Measurements from ENCODE around the gene OR1A1. TPM values are rescaled to one million over a fixed set of nuclear protein-coding genes. Genes with fewer than 3 reads are reported as not detected.
"Not testable (repeated sequence)": the region's sequence is repeated elsewhere in the genome, so short reads cannot be mapped to it uniquely, and the experiment has no call there.

OR1A1 gene
- total RNA-seq, 1 experiment from 2014 or later, result not detected

- DNase-seq, result no peak
- Mint-ChIP-seq H3K27ac (no peak overlapping the region), H3K9me3 (peaks cover 68 to 88% of the 10 kb centered on the region in 2 experiments), H3K36me3 (ENCODE audit: insufficient read depth in 1 of 3, low read depth in 3 of 3) (peaks cover 0 to 8% (median 5%) of the 10 kb centered on the region in 3 experiments; a peak in 6 of 7 replicates), H3K27me3 (ENCODE audit: low read depth) (0 out of 2 replicates have a peak, but pooled peaks cover 2% of the 10 kb centered on the region), H3K4me3 (no peak overlapping the region), H3K4me1 (no peaks in the 10 kb centered on the region)
- Histone ChIP-seq H2AK5ac (ENCODE audit: insufficient read length, low read length) (no peak overlapping the region), H3K4ac (ENCODE audit: low read depth, low read length) (no peak overlapping the region), H3K4me1 (ENCODE audit: insufficient read depth, low read length) (no peaks in the 10 kb centered on the region), H2BK120ac (ENCODE audit: low read depth, low read length, poor library complexity, severe bottlenecking) (no peak overlapping the region), H2AFZ (ENCODE audit: low read length) (no peak overlapping the region), H3K27ac (ENCODE audit: insufficient read length, low read depth, low read length) (no peak overlapping the region), H3K9ac (ENCODE audit: extremely low read depth, insufficient read length, low read length) (no peak overlapping the region), H2BK5ac (ENCODE audit: insufficient read length, low read length) (no peak overlapping the region), H4K91ac (ENCODE audit: insufficient read length, low read depth, low read length) (no peak overlapping the region), H3K56ac (ENCODE audit: insufficient read length, low read depth, low read length) (no peak overlapping the region), H2BK12ac (ENCODE audit: insufficient read length, low read depth, low read length) (no peak overlapping the region), H3K14ac (ENCODE audit: insufficient read depth, low read length) (no peak overlapping the region), H3K4me2 (ENCODE audit: insufficient read depth, insufficient read length, low read length) (no peak overlapping the region), H4K5ac (ENCODE audit: insufficient read length, low read depth, low read length) (no peak overlapping the region), H3K79me1 (ENCODE audit: insufficient read depth, low read depth, low read length, poor library complexity, severe bottlenecking) (no peaks in the 10 kb centered on the region), H3K23me2 (ENCODE audit: insufficient read length, low read depth, low read length, poor library complexity, severe bottlenecking) (no peaks in the 10 kb centered on the region), H3K9me3 (ENCODE audit: control insufficient read depth, low read depth, low read length) (peaks cover 25% of the 10 kb centered on the region), H3K23ac (ENCODE audit: insufficient read length, low read depth, low read length) (no peak overlapping the region), H2BK15ac (ENCODE audit: low read depth, low read length) (no peak overlapping the region), H3K79me2 (ENCODE audit: insufficient read depth, low read length) (no peaks in the 10 kb centered on the region), H4K8ac (replicated peaks; ENCODE audit: insufficient read length, low read depth, low read length) (no peak overlapping the region), H3K18ac (ENCODE audit: insufficient read length, low read depth, low read length) (no peak overlapping the region), H2BK20ac (ENCODE audit: low read depth, low read length, poor library complexity, severe bottlenecking) (no peak overlapping the region), H3T11ph (ENCODE audit: low read length) (no peak overlapping the region), H3K27me3 (ENCODE audit: insufficient read depth, low read length) (no peaks in the 10 kb centered on the region), H4K20me1 (ENCODE audit: control insufficient read depth, insufficient read depth, insufficient read length) (no peaks in the 10 kb centered on the region)
- no CpG with 5 or more reads among the region's 2 CpGs for WGBS (ENCODE audit: extremely low coverage, insufficient read length, low lambda C conversion rate)
- no peak for TF ChIP-seq CTCF (conservative IDR thresholded peaks at IDR 0.05)
Observed at GRCh38 chr17:3222505-3222904, 15.0 kb downstream of the OR1A1 start.

- not testable (repeated sequence) for H3K4ac ChIP-seq (ENCODE audit: low read depth, low read length); H4K8ac ChIP-seq (replicated peaks; ENCODE audit: insufficient read length, low read depth, low read length); H3K23ac ChIP-seq (ENCODE audit: insufficient read length, low read depth, low read length); H3K27ac ChIP-seq (ENCODE audit: insufficient read length, low read depth, low read length); H2BK20ac ChIP-seq (ENCODE audit: low read depth, low read length, poor library complexity, severe bottlenecking); H3K79me1 ChIP-seq (ENCODE audit: insufficient read depth, low read depth, low read length, poor library complexity, severe bottlenecking); H4K91ac ChIP-seq (ENCODE audit: insufficient read length, low read depth, low read length); H3K4me2 ChIP-seq (ENCODE audit: insufficient read depth, insufficient read length, low read length); H2AK5ac ChIP-seq (ENCODE audit: insufficient read length, low read length); H3K36me3 Mint-ChIP-seq (ENCODE audit: insufficient read depth in 1 of 3, low read depth in 3 of 3); H3K18ac ChIP-seq (ENCODE audit: insufficient read length, low read depth, low read length); H2BK15ac ChIP-seq (ENCODE audit: low read depth, low read length); H3K9ac ChIP-seq (ENCODE audit: extremely low read depth, insufficient read length, low read length); H2BK5ac ChIP-seq (ENCODE audit: insufficient read length, low read length); H3K27me3 ChIP-seq (ENCODE audit: insufficient read depth, low read length); H3K27ac Mint-ChIP-seq; H3K23me2 ChIP-seq (ENCODE audit: insufficient read length, low read depth, low read length, poor library complexity, severe bottlenecking); H3K56ac ChIP-seq (ENCODE audit: insufficient read length, low read depth, low read length); H2BK12ac ChIP-seq (ENCODE audit: insufficient read length, low read depth, low read length); DNase-seq; H3K4me1 Mint-ChIP-seq; H3K4me1 ChIP-seq (ENCODE audit: insufficient read depth, low read length); H3K79me2 ChIP-seq (ENCODE audit: insufficient read depth, low read length); H2AFZ ChIP-seq (ENCODE audit: low read length); H3K27me3 Mint-ChIP-seq (ENCODE audit: low read depth); H3K14ac ChIP-seq (ENCODE audit: insufficient read depth, low read length); H2BK120ac ChIP-seq (ENCODE audit: low read depth, low read length, poor library complexity, severe bottlenecking); H3T11ph ChIP-seq (ENCODE audit: low read length); H4K5ac ChIP-seq (ENCODE audit: insufficient read length, low read depth, low read length); H4K20me1 ChIP-seq (ENCODE audit: control insufficient read depth, insufficient read depth, insufficient read length); H3K4me3 Mint-ChIP-seq
- peaks cover 52 to 79% of the 10 kb centered on the region in 2 experiments for H3K9me3 Mint-ChIP-seq
- peaks cover 21% of the 10 kb centered on the region for H3K9me3 ChIP-seq (ENCODE audit: control insufficient read depth, low read depth, low read length)
Observed at GRCh38 chr17:3224721-3225352, 17.4 kb downstream of the OR1A1 start.
